ENCODE results near the gene PSME1. TPM values are rescaled to one million over a fixed set of nuclear protein-coding genes. Genes with fewer than 3 reads are reported as not detected.

Gene PSME1
- total RNA-seq, 6 donors from 2014 or later = 56.6 to 206 (median 142) TPM

DNA sequence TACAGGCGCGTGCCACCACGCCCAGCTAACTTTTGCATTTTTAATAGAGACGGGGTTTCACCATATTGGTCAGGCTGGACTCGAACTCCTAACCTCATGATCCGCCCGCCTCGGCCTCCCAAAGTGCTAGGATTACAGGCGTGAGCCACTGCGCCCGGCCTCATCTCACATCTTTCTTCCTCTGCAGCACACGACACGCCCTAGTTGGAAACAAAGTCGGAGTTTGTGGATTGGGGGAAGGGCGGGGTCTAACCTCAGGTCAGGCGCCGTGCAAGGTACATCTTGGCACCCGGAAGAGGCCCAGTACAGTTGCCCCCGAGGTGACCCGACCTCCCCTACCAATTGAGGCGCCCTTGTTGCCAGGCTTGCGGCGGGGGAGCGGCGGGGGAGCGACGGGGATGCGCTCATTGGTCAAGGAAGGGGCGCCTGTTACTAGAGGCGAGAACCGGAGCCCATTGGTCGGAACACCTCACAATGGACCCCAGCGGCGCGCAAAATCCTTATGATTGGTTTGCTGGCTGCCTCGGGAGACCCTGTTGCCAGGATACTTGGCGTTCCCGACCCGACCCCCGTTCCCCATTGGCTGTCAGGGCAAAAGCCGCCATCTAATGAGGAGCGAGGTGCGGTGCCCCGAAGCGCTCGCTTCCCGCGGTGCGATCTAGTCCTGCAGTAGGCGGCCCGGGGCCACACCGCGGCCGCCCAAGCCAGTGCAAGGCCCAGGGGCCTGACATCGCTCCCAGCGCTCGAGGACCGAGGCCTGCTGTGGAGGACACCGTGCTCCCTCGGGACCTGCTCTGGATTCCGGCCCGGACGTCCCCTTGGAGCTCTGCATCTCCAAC, 35.6 kb downstream of the PSME1 start, which contains the start of gene REC8:
Gene REC8 (plus strand): TSS at position 659 of the 839 bp plus-strand sequence. CDS start 473 bp downstream, outside the sequence.
- peak; percentile 72 to 84 for ATAC-seq (ENCODE audit: low FRiP score in 2 of 2)
- H3K9me3 ChIP-seq = no peaks in the 10 kb centered on the region
- TF ChIP-seq CTCF (IDR thresholded peaks at IDR 0.05) (no peak), POLR2A (IDR thresholded peaks at IDR 0.05) (peak in 1 of 4 donors; percentile 35)
- peaks cover 3 to 75% (median 44%) of the 10 kb centered on the region in 4 donors for H3K36me3 ChIP-seq
- WGBS, 2 donors = 34 to 39% methylated on average over 27 to 54 of the region's 63 CpGs
- H3K4me1 ChIP-seq = peaks cover 0 to 10% (median 6%) of the 10 kb centered on the region in 4 donors
- peak within 1 kb of the TSS in 3 of 4 donors; percentile 10 to 52 (median 22) for H3K27ac ChIP-seq
- H3K27me3 ChIP-seq = no peaks in the 10 kb centered on the region
- peak; percentile 84 to 91 for DNase-seq
- peak within 1 kb of the TSS in 3 of 4 donors; percentile 34 to 45 (median 43) for H3K4me3 ChIP-seq

GRCh38 chr14:24172261-24172860, 36.4 kb downstream of the PSME1 start:
- no peak for ATAC-seq (ENCODE audit: low FRiP score in 2 of 2)

DNA sequence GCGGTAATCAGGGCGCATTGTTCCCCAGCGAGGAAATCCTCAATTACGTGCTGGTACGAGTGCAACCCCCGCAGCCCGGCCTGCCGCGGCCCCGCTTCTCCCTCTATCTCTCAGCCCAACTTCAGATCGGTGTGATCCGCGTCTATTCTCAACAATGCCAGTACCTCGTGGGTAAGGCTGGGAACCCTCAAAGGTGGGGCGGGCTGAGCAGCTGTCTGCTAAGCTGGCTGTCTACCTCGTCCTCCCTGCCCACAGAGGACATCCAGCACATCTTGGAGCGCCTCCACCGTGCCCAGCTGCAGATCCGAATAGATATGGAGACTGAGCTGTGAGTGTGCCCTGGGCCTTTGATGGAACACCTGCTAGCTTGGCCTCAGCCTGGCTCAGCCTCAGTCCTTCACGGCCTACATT, 36.9 kb downstream of the PSME1 start:
- ATAC-seq (ENCODE audit: low FRiP score in 2 of 2) (no peak), DNase-seq (peak in 1 of 2 donors; percentile 82)
- Histone ChIP-seq H3K27ac (no peak overlapping the region), H3K36me3 (peaks cover 0 to 75% (median 49%) of the 10 kb centered on the region in 4 donors), H3K9me3 (no peaks in the 10 kb centered on the region), H3K4me3 (peak overlapping the region in 2 of 4 donors; percentile 43 to 45), H3K27me3 (no peaks in the 10 kb centered on the region), H3K4me1 (peaks cover 0 to 10% (median 6%) of the 10 kb centered on the region in 4 donors)
- TF ChIP-seq POLR2AphosphoS5 (IDR thresholded peaks at IDR 0.05) = no peak
- TF ChIP-seq EP300 (IDR thresholded peaks at IDR 0.05) = no peak
- no peak for TF ChIP-seq CTCF (IDR thresholded peaks at IDR 0.05)
- no peak for TF ChIP-seq POLR2A (IDR thresholded peaks at IDR 0.05)
- 80 to 81% methylated on average over 18 to 20 of the region's 20 CpGs for WGBS, 2 donors

More at GRCh38 chr14:24172261-24172860, 36.4 kb downstream of the PSME1 start:
- 55 to 64% methylated on average over 28 to 30 of the region's 30 CpGs for WGBS, 2 donors
- TF ChIP-seq POLR2AphosphoS5 (IDR thresholded peaks at IDR 0.05) (no peak), POLR2A (IDR thresholded peaks at IDR 0.05) (no peak), CTCF (IDR thresholded peaks at IDR 0.05) (no peak), EP300 (IDR thresholded peaks at IDR 0.05) (no peak)
- Histone ChIP-seq H3K36me3 (peaks cover 0 to 75% (median 47%) of the 10 kb centered on the region in 4 donors), H3K4me3 (peak overlapping the region in 3 of 4 donors; percentile 34 to 45 (median 43)), H3K9me3 (no peaks in the 10 kb centered on the region), H3K27me3 (no peaks in the 10 kb centered on the region), H3K4me1 (peaks cover 0 to 10% (median 6%) of the 10 kb centered on the region in 4 donors), H3K27ac (peak overlapping the region in 3 of 4 donors; percentile 10 to 52 (median 22))
- peak in 1 of 2 donors; percentile 85 for DNase-seq

- Histone ChIP-seq H3K27ac (no peak overlapping the region), H3K4me3 (no peak overlapping the region), H3K27me3 (no peaks in the 10 kb centered on the region), H3K9me3 (no peaks in the 10 kb centered on the region), H3K36me3 (peaks cover 12 to 86% (median 75%) of the 10 kb centered on the region in 4 donors), H3K4me1 (peaks cover 0 to 7% (median 3%) of the 10 kb centered on the region in 4 donors)
- 100% methylated on average over 1 to 5 of the region's 5 CpGs for WGBS, 2 donors
- DNase-seq = no peak
- ATAC-seq (ENCODE audit: low FRiP score in 2 of 2) = no peak
- TF ChIP-seq CTCF (IDR thresholded peaks at IDR 0.05) = no peak
- TF ChIP-seq EP300 (IDR thresholded peaks at IDR 0.05) = no peak
- no peak for TF ChIP-seq POLR2AphosphoS5 (IDR thresholded peaks at IDR 0.05)
Observed at GRCh38 chr14:24176599-24176998, 40.6 kb downstream of the PSME1 start.

Measured in upper lobe of left lung (tissue), 6 donors.